WTC11 (cell line): ENCODE measurements around the gene CD300LG. TPM values are rescaled to one million over a fixed set of nuclear protein-coding genes. Genes with fewer than 3 reads are reported as not detected.

Experiments
- ATAC-seq: fragments of 200-7000 bp; cut with Tn5 transposase; 2 replicates; pipeline ENCODE4 v1.10.0; 2021; ENCODE audit warnings: mild to moderate bottlenecking, moderate library complexity
- CTCF ChIA-PET: fragments of 300-600 bp; sonication (Branson Sonifier 250); formaldehyde crosslinking; loops from one replicate; lab custom pipeline; 2021; ENCODE audit warnings: antibody characterized with exemption; lab: Charles Lee
- POLR2A ChIA-PET: fragments of 350-600 bp; sonication (Branson Sonifier 250); formaldehyde crosslinking; loops from one replicate; lab custom pipeline; 2021; ENCODE audit warnings: antibody characterized with exemption; lab: Charles Lee
- DNase-seq: peaks from one replicate; pipeline ENCODE4 v3.0.0; 2021; ENCODE audit warnings: low spot score
- H3K27ac Mint-ChIP-seq: 2 replicates; pipeline ENCODE4 v1.8.0; 2021; ENCODE audit warnings: mixed read lengths
- H3K27me3 Mint-ChIP-seq: 2 replicates; pipeline ENCODE4 v1.8.0; 2021; ENCODE audit warnings: low read depth, mild to moderate bottlenecking, moderate library complexity, mixed read lengths
- H3K36me3 Mint-ChIP-seq: 2 replicates; pipeline ENCODE4 v1.8.0; 2021; ENCODE audit warnings: mixed read lengths
- H3K4me1 Mint-ChIP-seq: 2 replicates; pipeline ENCODE4 v1.8.0; 2022; ENCODE audit warnings: mixed read lengths
- H3K4me3 Mint-ChIP-seq: 2 replicates; pipeline ENCODE4 v1.8.0; 2021; ENCODE audit warnings: mild to moderate bottlenecking, moderate library complexity, mixed read lengths
- H3K9me3 Mint-ChIP-seq: 2 replicates; pipeline ENCODE4 v1.8.0; 2021; ENCODE audit warnings: mixed read lengths
- FOXJ3 ChIP-seq: sonication (generic); formaldehyde crosslinking; IDR thresholded peaks from 2 replicates; pipeline ENCODE4 v1.9.0; 2021; ENCODE audit warnings: missing genetic modification reagents, mild to moderate bottlenecking, borderline replicate concordance
- FOXK1 ChIP-seq: sonication (generic); formaldehyde crosslinking; IDR thresholded peaks from 2 replicates; pipeline ENCODE4 v1.8.0; 2022; ENCODE audit warnings: mild to moderate bottlenecking, moderate library complexity, missing genetic modification reagents
- MXD4 ChIP-seq: fragments of 250-450 bp; sonication (Bioruptor Pico); IDR thresholded peaks from 2 replicates; pipeline ENCODE4 v1.8.0; 2021; ENCODE audit warnings: mild to moderate bottlenecking, moderate library complexity, borderline replicate concordance
- ZBTB21 ChIP-seq: sonication (generic); formaldehyde crosslinking; IDR thresholded peaks from 2 replicates; pipeline ENCODE4 v1.8.1; 2023; ENCODE audit warnings: mild to moderate bottlenecking, missing genetic modification reagents, borderline replicate concordance
- ZNF121 ChIP-seq: sonication (generic); formaldehyde crosslinking; IDR thresholded peaks from 2 replicates; pipeline ENCODE4 v1.8.0; 2023; ENCODE audit warnings: missing genetic modification reagents
- total RNA-seq: library from RNA; stranded (reverse); gene quantifications from 3 replicates; pipeline ENCODE4 v1.2.3, GENCODE V29; 2021
- TF ChIP-seq, protein P1 (sequence below): sonication (generic); formaldehyde crosslinking; IDR thresholded peaks from 2 replicates; pipeline ENCODE4 v1.8.0; 2022; ENCODE audit warnings: missing genetic modification reagents
- TF ChIP-seq, protein P2 (sequence below): sonication (generic); formaldehyde crosslinking; IDR thresholded peaks from 2 replicates; pipeline ENCODE4 v1.8.1; 2023; ENCODE audit warnings: mild to moderate bottlenecking, missing genetic modification reagents, borderline replicate concordance
- TF ChIP-seq, protein P3 (sequence below): sonication (generic); formaldehyde crosslinking; IDR thresholded peaks from 2 replicates; pipeline ENCODE4 v1.8.1; 2023; ENCODE audit warnings: mild to moderate bottlenecking, moderate library complexity, missing genetic modification reagents
- TF ChIP-seq, protein P4 (sequence below): fragments of 200-600 bp; IDR thresholded peaks from 2 replicates; pipeline ENCODE4 v1.8.0; 2022; ENCODE audit warnings: antibody characterized with exemption
- TF ChIP-seq, protein P5 (sequence below): sonication (generic); formaldehyde crosslinking; conservative IDR thresholded peaks from 2 replicates; pipeline ENCODE4 v1.8.1; 2023; ENCODE audit warnings: mild to moderate bottlenecking, low read depth, missing genetic modification reagents, moderate library complexity
- TF ChIP-seq, protein P6 (sequence below): sonication (generic); formaldehyde crosslinking; IDR thresholded peaks from 2 replicates; pipeline ENCODE4 v1.8.1; 2023; ENCODE audit warnings: mild to moderate bottlenecking, missing genetic modification reagents, moderate library complexity

The CD300LG gene
- total RNA-seq, 1 experiment from 2014 or later = not detected

DNA sequence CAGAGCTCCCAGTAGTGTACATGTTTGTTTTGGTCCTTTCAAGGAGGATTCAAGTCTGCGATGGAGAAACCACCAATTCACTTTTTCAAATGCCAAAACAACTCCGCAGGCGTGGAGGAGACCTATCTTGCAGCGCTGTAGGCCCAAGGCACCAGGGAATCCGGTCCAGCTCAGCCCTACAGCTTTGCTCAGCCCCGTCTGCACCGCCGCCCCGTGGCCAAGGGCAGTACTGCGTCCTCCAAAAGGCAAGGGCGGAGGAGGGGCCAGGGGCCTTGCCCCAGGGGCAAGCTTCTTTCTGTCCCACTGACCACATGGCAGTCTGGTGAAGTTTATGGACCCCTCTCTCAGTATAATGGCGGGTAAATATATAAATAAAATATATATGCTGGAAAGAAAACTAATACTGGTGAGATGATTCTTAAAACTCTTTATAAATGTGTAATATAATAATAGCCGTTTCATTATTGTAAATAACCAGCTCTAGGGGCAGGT lies 709 bp upstream of the CD300LG start:
- DNase-seq (peak; percentile 98), ATAC-seq (peak; percentile 97)
- no peaks in the 10 kb centered on the region for H3K36me3 Mint-ChIP-seq
- no peak overlapping the region for H3K4me3 Mint-ChIP-seq
- H3K27ac Mint-ChIP-seq = no peak overlapping the region
- CTCF ChIA-PET = interaction anchor here (0.6 to 3.0 kb wide), 71 partner anchors 9 to 1002 kb away, joined by 3 to 78 read pairs (median 6); partner anchors contain the start of genes CFAP97D1, DHX8, DUSP3 and MPP3
- H3K27me3 Mint-ChIP-seq = peaks cover 5% of the 10 kb centered on the region
- no peaks in the 10 kb centered on the region for H3K9me3 Mint-ChIP-seq
- POLR2A ChIA-PET = interaction anchor here (0.6 to 1.2 kb wide), 4 partner anchors 32 to 1654 kb away, joined by 3 to 7 read pairs (median 4); partner anchors contain the start of gene DUSP3
- peaks cover 16% of the 10 kb centered on the region for H3K4me1 Mint-ChIP-seq
- TF ChIP-seq, protein P1, sequence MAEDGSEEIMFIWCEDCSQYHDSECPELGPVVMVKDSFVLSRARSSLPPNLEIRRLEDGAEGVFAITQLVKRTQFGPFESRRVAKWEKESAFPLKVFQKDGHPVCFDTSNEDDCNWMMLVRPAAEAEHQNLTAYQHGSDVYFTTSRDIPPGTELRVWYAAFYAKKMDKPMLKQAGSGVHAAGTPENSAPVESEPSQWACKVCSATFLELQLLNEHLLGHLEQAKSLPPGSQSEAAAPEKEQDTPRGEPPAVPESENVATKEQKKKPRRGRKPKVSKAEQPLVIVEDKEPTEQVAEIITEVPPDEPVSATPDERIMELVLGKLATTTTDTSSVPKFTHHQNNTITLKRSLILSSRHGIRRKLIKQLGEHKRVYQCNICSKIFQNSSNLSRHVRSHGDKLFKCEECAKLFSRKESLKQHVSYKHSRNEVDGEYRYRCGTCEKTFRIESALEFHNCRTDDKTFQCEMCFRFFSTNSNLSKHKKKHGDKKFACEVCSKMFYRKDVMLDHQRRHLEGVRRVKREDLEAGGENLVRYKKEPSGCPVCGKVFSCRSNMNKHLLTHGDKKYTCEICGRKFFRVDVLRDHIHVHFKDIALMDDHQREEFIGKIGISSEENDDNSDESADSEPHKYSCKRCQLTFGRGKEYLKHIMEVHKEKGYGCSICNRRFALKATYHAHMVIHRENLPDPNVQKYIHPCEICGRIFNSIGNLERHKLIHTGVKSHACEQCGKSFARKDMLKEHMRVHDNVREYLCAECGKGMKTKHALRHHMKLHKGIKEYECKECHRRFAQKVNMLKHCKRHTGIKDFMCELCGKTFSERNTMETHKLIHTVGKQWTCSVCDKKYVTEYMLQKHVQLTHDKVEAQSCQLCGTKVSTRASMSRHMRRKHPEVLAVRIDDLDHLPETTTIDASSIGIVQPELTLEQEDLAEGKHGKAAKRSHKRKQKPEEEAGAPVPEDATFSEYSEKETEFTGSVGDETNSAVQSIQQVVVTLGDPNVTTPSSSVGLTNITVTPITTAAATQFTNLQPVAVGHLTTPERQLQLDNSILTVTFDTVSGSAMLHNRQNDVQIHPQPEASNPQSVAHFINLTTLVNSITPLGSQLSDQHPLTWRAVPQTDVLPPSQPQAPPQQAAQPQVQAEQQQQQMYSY = 0 out of 2 replicates have a peak, but pooled peaks have one; percentile 33
- TF ChIP-seq, protein P2, sequence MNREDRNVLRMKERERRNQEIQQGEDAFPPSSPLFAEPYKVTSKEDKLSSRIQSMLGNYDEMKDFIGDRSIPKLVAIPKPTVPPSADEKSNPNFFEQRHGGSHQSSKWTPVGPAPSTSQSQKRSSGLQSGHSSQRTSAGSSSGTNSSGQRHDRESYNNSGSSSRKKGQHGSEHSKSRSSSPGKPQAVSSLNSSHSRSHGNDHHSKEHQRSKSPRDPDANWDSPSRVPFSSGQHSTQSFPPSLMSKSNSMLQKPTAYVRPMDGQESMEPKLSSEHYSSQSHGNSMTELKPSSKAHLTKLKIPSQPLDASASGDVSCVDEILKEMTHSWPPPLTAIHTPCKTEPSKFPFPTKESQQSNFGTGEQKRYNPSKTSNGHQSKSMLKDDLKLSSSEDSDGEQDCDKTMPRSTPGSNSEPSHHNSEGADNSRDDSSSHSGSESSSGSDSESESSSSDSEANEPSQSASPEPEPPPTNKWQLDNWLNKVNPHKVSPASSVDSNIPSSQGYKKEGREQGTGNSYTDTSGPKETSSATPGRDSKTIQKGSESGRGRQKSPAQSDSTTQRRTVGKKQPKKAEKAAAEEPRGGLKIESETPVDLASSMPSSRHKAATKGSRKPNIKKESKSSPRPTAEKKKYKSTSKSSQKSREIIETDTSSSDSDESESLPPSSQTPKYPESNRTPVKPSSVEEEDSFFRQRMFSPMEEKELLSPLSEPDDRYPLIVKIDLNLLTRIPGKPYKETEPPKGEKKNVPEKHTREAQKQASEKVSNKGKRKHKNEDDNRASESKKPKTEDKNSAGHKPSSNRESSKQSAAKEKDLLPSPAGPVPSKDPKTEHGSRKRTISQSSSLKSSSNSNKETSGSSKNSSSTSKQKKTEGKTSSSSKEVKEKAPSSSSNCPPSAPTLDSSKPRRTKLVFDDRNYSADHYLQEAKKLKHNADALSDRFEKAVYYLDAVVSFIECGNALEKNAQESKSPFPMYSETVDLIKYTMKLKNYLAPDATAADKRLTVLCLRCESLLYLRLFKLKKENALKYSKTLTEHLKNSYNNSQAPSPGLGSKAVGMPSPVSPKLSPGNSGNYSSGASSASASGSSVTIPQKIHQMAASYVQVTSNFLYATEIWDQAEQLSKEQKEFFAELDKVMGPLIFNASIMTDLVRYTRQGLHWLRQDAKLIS (CRISPR knock-in tag) = no peak
- TF ChIP-seq FOXK1 (CRISPR knock-in tag) (0 out of 2 replicates have a peak, but pooled peaks have one; percentile 26), ZNF121 (CRISPR knock-in tag) (0 out of 2 replicates have a peak, but pooled peaks have one; percentile 18), ZBTB21 (CRISPR knock-in tag) (no peak)
- TF ChIP-seq, protein P3, sequence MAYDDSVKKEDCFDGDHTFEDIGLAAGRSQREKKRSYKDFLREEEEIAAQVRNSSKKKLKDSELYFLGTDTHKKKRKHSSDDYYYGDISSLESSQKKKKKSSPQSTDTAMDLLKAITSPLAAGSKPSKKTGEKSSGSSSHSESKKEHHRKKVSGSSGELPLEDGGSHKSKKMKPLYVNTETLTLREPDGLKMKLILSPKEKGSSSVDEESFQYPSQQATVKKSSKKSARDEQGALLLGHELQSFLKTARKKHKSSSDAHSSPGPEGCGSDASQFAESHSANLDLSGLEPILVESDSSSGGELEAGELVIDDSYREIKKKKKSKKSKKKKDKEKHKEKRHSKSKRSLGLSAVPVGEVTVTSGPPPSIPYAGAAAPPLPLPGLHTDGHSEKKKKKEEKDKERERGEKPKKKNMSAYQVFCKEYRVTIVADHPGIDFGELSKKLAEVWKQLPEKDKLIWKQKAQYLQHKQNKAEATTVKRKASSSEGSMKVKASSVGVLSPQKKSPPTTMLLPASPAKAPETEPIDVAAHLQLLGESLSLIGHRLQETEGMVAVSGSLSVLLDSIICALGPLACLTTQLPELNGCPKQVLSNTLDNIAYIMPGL (CRISPR knock-in tag) = peak; percentile 21; the same call in 1 of the 2 replicates
- TF ChIP-seq, protein P4, sequence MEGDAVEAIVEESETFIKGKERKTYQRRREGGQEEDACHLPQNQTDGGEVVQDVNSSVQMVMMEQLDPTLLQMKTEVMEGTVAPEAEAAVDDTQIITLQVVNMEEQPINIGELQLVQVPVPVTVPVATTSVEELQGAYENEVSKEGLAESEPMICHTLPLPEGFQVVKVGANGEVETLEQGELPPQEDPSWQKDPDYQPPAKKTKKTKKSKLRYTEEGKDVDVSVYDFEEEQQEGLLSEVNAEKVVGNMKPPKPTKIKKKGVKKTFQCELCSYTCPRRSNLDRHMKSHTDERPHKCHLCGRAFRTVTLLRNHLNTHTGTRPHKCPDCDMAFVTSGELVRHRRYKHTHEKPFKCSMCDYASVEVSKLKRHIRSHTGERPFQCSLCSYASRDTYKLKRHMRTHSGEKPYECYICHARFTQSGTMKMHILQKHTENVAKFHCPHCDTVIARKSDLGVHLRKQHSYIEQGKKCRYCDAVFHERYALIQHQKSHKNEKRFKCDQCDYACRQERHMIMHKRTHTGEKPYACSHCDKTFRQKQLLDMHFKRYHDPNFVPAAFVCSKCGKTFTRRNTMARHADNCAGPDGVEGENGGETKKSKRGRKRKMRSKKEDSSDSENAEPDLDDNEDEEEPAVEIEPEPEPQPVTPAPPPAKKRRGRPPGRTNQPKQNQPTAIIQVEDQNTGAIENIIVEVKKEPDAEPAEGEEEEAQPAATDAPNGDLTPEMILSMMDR = peak; percentile 95

DNA sequence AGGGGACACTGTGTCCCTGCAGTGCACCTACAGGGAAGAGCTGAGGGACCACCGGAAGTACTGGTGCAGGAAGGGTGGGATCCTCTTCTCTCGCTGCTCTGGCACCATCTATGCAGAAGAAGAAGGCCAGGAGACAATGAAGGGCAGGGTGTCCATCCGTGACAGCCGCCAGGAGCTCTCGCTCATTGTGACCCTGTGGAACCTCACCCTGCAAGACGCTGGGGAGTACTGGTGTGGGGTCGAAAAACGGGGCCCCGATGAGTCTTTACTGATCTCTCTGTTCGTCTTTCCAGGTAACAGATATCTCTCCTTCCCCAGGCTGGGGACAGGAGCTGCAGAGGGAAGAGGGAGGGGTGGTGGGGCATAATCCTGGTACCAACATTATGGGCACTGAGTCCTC lies 1.6 kb downstream of the CD300LG start:
- Mint-ChIP-seq H3K4me1 (peaks cover 16% of the 10 kb centered on the region), H3K27me3 (peaks cover 7% of the 10 kb centered on the region), H3K36me3 (no peaks in the 10 kb centered on the region), H3K4me3 (no peak overlapping the region), H3K27ac (no peak overlapping the region), H3K9me3 (no peaks in the 10 kb centered on the region)
- ChIA-PET POLR2A (no interaction called here), CTCF (interaction anchor here (1.2 to 1.3 kb wide), 2 partner anchors 9 to 70 kb away, joined by 3 to 4 read pairs; partner anchors contain the start of gene DUSP3)
- DNase-seq (no peak), ATAC-seq (no peak)
- TF ChIP-seq, protein P5, sequence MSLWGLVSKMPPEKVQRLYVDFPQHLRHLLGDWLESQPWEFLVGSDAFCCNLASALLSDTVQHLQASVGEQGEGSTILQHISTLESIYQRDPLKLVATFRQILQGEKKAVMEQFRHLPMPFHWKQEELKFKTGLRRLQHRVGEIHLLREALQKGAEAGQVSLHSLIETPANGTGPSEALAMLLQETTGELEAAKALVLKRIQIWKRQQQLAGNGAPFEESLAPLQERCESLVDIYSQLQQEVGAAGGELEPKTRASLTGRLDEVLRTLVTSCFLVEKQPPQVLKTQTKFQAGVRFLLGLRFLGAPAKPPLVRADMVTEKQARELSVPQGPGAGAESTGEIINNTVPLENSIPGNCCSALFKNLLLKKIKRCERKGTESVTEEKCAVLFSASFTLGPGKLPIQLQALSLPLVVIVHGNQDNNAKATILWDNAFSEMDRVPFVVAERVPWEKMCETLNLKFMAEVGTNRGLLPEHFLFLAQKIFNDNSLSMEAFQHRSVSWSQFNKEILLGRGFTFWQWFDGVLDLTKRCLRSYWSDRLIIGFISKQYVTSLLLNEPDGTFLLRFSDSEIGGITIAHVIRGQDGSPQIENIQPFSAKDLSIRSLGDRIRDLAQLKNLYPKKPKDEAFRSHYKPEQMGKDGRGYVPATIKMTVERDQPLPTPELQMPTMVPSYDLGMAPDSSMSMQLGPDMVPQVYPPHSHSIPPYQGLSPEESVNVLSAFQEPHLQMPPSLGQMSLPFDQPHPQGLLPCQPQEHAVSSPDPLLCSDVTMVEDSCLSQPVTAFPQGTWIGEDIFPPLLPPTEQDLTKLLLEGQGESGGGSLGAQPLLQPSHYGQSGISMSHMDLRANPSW = no peak
- TF ChIP-seq MXD4 (CRISPR knock-in tag) (no peak), FOXJ3 (CRISPR knock-in tag) (no peak)
- TF ChIP-seq, protein P6, sequence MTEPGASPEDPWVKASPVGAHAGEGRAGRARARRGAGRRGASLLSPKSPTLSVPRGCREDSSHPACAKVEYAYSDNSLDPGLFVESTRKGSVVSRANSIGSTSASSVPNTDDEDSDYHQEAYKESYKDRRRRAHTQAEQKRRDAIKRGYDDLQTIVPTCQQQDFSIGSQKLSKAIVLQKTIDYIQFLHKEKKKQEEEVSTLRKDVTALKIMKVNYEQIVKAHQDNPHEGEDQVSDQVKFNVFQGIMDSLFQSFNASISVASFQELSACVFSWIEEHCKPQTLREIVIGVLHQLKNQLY (CRISPR knock-in tag) = no peak
